HG02885 (cell line): Measurements from ENCODE around the gene PARVA.

Experiments
- ATAC-seq: cut with Tn5 transposase; IDR thresholded peaks from one replicate; pipeline ENCODE4 v1.9.1; 2021; ENCODE audit warnings: mild to moderate bottlenecking; ENCODE audit not compliant: unreplicated experiment, poor library complexity

PARVA gene

GRCh38 chr11:12429155-12429554, 51.8 kb downstream of the PARVA start:
- ATAC-seq, result no peak

- no peak for ATAC-seq
Measured at GRCh38 chr11:12430351-12430750, 53.0 kb downstream of the PARVA start.

- no peak for ATAC-seq
Measured at GRCh38 chr11:12430954-12431595, 53.7 kb downstream of the PARVA start.

- no peak for ATAC-seq
Measured at GRCh38 chr11:12432507-12432906, 55.1 kb downstream of the PARVA start.

- no peak for ATAC-seq
Measured at GRCh38 chr11:12433121-12433520, 55.8 kb downstream of the PARVA start.

- ATAC-seq, result no peak
Measured at GRCh38 chr11:12433571-12434324, 56.4 kb downstream of the PARVA start.

GRCh38 chr11:12434325-12434654, 56.9 kb downstream of the PARVA start:
- no peak for ATAC-seq

GRCh38 chr11:12435264-12435663, 57.9 kb downstream of the PARVA start:
- no peak for ATAC-seq

GRCh38 chr11:12436266-12436665, 58.9 kb downstream of the PARVA start:
- ATAC-seq, result no peak

- ATAC-seq, result no peak
Measured at GRCh38 chr11:12438291-12438690, 60.9 kb downstream of the PARVA start.

- no peak for ATAC-seq
Measured at GRCh38 chr11:12439615-12440014, 62.2 kb downstream of the PARVA start.

- ATAC-seq, result no peak
Measured at GRCh38 chr11:12440565-12440964, 63.2 kb downstream of the PARVA start.

- ATAC-seq, result no peak
Measured at GRCh38 chr11:12441231-12441861, 64.0 kb downstream of the PARVA start.

GRCh38 chr11:12444601-12445000, 67.2 kb downstream of the PARVA start:
- ATAC-seq, result no peak

- ATAC-seq, result no peak
Measured at GRCh38 chr11:12445001-12445400, 67.6 kb downstream of the PARVA start.

GRCh38 chr11:12446863-12447262, 69.5 kb downstream of the PARVA start:
- ATAC-seq, result no peak

- no peak for ATAC-seq
Measured at GRCh38 chr11:12448131-12448939, 71.0 kb downstream of the PARVA start.

GRCh38 chr11:12449961-12450715, 72.8 kb downstream of the PARVA start:
- no peak for ATAC-seq

GRCh38 chr11:12451179-12451814, 73.9 kb downstream of the PARVA start:
- no peak for ATAC-seq

GRCh38 chr11:12453243-12453642, 75.9 kb downstream of the PARVA start:
- ATAC-seq, result no peak
